Astrocyte (in vitro differentiated cells and primary cell): ENCODE data around the gene AIFM1.

ENCODE experiments used
- CTCF ChIP-seq: IDR thresholded peaks from 2 replicates; pipeline ENCODE4 v1.5.1; 2011; ENCODE audit warnings: low read depth, mild to moderate bottlenecking, inconsistent platforms, low read length, moderate library complexity; ENCODE audit not compliant: insufficient read depth
- EZH2 ChIP-seq: IDR thresholded peaks from 2 replicates; pipeline ENCODE4 v1.6.1; 2012; ENCODE audit warnings: mild to moderate bottlenecking, low read length, inconsistent platforms; ENCODE audit not compliant: insufficient read depth

- TF ChIP-seq CTCF (no peak), EZH2 (no peak)
Observed at GRCh38 chrX:130111220-130112154, 54.2 kb downstream of the AIFM1 start.
